ENCODE measurements around the gene SLC25A48.

The SLC25A48 gene

GRCh38 chr5:135894789-135895188 is 60.3 kb downstream of the SLC25A48 start:
- DNase-seq (ENCODE audit: low read depth, low spot score): no peak
- TF ChIP-seq POLR2AphosphoS5 (IDR thresholded peaks at IDR 0.05; ENCODE audit: borderline replicate concordance, low read depth, low read length) (no peak), EZH2 (IDR thresholded peaks at IDR 0.05) (no peak)
- Histone ChIP-seq H3K4me3 (no peak overlapping the region), H3K27ac (no peak overlapping the region), H3K9me3 (ENCODE audit: low read depth, low read length) (no peaks in the 10 kb centered on the region), H3K9ac (ENCODE audit: insufficient read length) (no peak overlapping the region), H3K36me3 (ENCODE audit: insufficient read depth, low read length) (no peaks in the 10 kb centered on the region)

GRCh38 chr5:135895474-135896006 is 61.1 kb downstream of the SLC25A48 start, which contains the start of gene IL9:
Gene IL9 (minus strand): TSS chr5:135895841. CDS start chr5:135895816, 25 bp downstream.
- H3K4me3 ChIP-seq: no peak within 1 kb of the TSS
- no peak within 1 kb of the TSS for H3K9ac ChIP-seq (ENCODE audit: insufficient read length)
- no peak within 1 kb of the TSS for H3K27ac ChIP-seq
- no peak for TF ChIP-seq FOXP2 (optimal IDR thresholded peaks at IDR 0.05; ENCODE audit: control extremely low read depth, extremely low read length, insufficient read depth)
- H3K9me3 ChIP-seq (ENCODE audit: low read depth, low read length): no peaks in the 10 kb centered on the region
- no peaks in the 10 kb centered on the region for H3K36me3 ChIP-seq (ENCODE audit: insufficient read depth, low read length)
- DNase-seq (ENCODE audit: low read depth, low spot score): no peak

- no peak overlapping the region for H3K4me3 ChIP-seq
- DNase-seq (ENCODE audit: low read depth, low spot score): no peak
- TF ChIP-seq EZH2 (IDR thresholded peaks at IDR 0.05): no peak
- no peak overlapping the region for H3K9ac ChIP-seq (ENCODE audit: insufficient read length)
- no peaks in the 10 kb centered on the region for H3K9me3 ChIP-seq (ENCODE audit: low read depth, low read length)
- H3K36me3 ChIP-seq (ENCODE audit: insufficient read depth, low read length): no peaks in the 10 kb centered on the region
- H3K27ac ChIP-seq: no peak overlapping the region
Measured at GRCh38 chr5:135898651-135899050, 64.2 kb downstream of the SLC25A48 start.

- Histone ChIP-seq H3K9ac (ENCODE audit: insufficient read length) (no peak overlapping the region), H3K4me3 (no peak overlapping the region), H3K36me3 (ENCODE audit: insufficient read depth, low read length) (no peaks in the 10 kb centered on the region), H3K27ac (no peak overlapping the region), H3K9me3 (ENCODE audit: low read depth, low read length) (no peaks in the 10 kb centered on the region)
- DNase-seq (ENCODE audit: low read depth, low spot score): no peak
- TF ChIP-seq POLR2AphosphoS5 (IDR thresholded peaks at IDR 0.05; ENCODE audit: borderline replicate concordance, low read depth, low read length) (no peak), EZH2 (IDR thresholded peaks at IDR 0.05) (no peak), FOXP2 (optimal IDR thresholded peaks at IDR 0.05; ENCODE audit: control extremely low read depth, extremely low read length, insufficient read depth) (no peak)
Measured at GRCh38 chr5:135900276-135900675, 65.8 kb downstream of the SLC25A48 start.

GRCh38 chr5:135901633-135902032 is 67.2 kb downstream of the SLC25A48 start:
- Histone ChIP-seq H3K4me3 (no peak overlapping the region), H3K9ac (ENCODE audit: insufficient read length) (no peak overlapping the region), H3K9me3 (ENCODE audit: low read depth, low read length) (no peaks in the 10 kb centered on the region), H3K36me3 (ENCODE audit: insufficient read depth, low read length) (no peaks in the 10 kb centered on the region), H3K27ac (no peak overlapping the region)
- TF ChIP-seq EZH2 (IDR thresholded peaks at IDR 0.05): no peak
- no peak for TF ChIP-seq FOXP2 (optimal IDR thresholded peaks at IDR 0.05; ENCODE audit: control extremely low read depth, extremely low read length, insufficient read depth)
- DNase-seq (ENCODE audit: low read depth, low spot score): no peak

GRCh38 chr5:135905144-135905543 is 70.7 kb downstream of the SLC25A48 start:
- TF ChIP-seq EZH2 (IDR thresholded peaks at IDR 0.05) (no peak), POLR2AphosphoS5 (IDR thresholded peaks at IDR 0.05; ENCODE audit: borderline replicate concordance, low read depth, low read length) (no peak), FOXP2 (optimal IDR thresholded peaks at IDR 0.05; ENCODE audit: control extremely low read depth, extremely low read length, insufficient read depth) (no peak)
- no peaks in the 10 kb centered on the region for H3K9me3 ChIP-seq (ENCODE audit: low read depth, low read length)
- H3K4me3 ChIP-seq: no peak overlapping the region
- no peaks in the 10 kb centered on the region for H3K36me3 ChIP-seq (ENCODE audit: insufficient read depth, low read length)
- no peak for DNase-seq (ENCODE audit: low read depth, low spot score)
- no peak overlapping the region for H3K27ac ChIP-seq
- H3K9ac ChIP-seq (ENCODE audit: insufficient read length): no peak overlapping the region

GRCh38 chr5:135913713-135914626 is 79.5 kb downstream of the SLC25A48 start:
- TF ChIP-seq FOXP2 (optimal IDR thresholded peaks at IDR 0.05; ENCODE audit: control extremely low read depth, extremely low read length, insufficient read depth) (no peak), EZH2 (IDR thresholded peaks at IDR 0.05) (no peak), POLR2AphosphoS5 (IDR thresholded peaks at IDR 0.05; ENCODE audit: borderline replicate concordance, low read depth, low read length) (no peak)

GRCh38 chr5:135915466-135916001 is 81.1 kb downstream of the SLC25A48 start:
- no peak for DNase-seq (ENCODE audit: low read depth, low spot score)
- Histone ChIP-seq H3K9me3 (ENCODE audit: low read depth, low read length) (no peaks in the 10 kb centered on the region), H3K27ac (no peak overlapping the region), H3K9ac (ENCODE audit: insufficient read length) (no peak overlapping the region), H3K4me3 (no peak overlapping the region), H3K36me3 (ENCODE audit: insufficient read depth, low read length) (no peaks in the 10 kb centered on the region)
- no peak for TF ChIP-seq POLR2AphosphoS5 (IDR thresholded peaks at IDR 0.05; ENCODE audit: borderline replicate concordance, low read depth, low read length)
- no peak for TF ChIP-seq FOXP2 (optimal IDR thresholded peaks at IDR 0.05; ENCODE audit: control extremely low read depth, extremely low read length, insufficient read depth)
- no peak for TF ChIP-seq EZH2 (IDR thresholded peaks at IDR 0.05)

More at GRCh38 chr5:135913713-135914626, 79.5 kb downstream of the SLC25A48 start:
- no peak for DNase-seq (ENCODE audit: low read depth, low spot score)
- no peak overlapping the region for H3K27ac ChIP-seq
- no peak overlapping the region for H3K9ac ChIP-seq (ENCODE audit: insufficient read length)
- no peaks in the 10 kb centered on the region for H3K36me3 ChIP-seq (ENCODE audit: insufficient read depth, low read length)
- H3K4me3 ChIP-seq: no peak overlapping the region
- H3K9me3 ChIP-seq (ENCODE audit: low read depth, low read length): no peaks in the 10 kb centered on the region
